ENCODE data around the gene TOMM70. TPM values are rescaled to one million over a fixed set of nuclear protein-coding genes. Genes with fewer than 3 reads are reported as not detected.
A peak's percentile ranks its signal among the peaks of the same experiment; 100 is the strongest.

The TOMM70 gene
- total and polyA plus RNA-seq, 2 of the 13 experiments (the other 11 are each of a cell fraction or from before 2014, with no cell fraction given): 27.0 to 77.2 TPM

DNA sequence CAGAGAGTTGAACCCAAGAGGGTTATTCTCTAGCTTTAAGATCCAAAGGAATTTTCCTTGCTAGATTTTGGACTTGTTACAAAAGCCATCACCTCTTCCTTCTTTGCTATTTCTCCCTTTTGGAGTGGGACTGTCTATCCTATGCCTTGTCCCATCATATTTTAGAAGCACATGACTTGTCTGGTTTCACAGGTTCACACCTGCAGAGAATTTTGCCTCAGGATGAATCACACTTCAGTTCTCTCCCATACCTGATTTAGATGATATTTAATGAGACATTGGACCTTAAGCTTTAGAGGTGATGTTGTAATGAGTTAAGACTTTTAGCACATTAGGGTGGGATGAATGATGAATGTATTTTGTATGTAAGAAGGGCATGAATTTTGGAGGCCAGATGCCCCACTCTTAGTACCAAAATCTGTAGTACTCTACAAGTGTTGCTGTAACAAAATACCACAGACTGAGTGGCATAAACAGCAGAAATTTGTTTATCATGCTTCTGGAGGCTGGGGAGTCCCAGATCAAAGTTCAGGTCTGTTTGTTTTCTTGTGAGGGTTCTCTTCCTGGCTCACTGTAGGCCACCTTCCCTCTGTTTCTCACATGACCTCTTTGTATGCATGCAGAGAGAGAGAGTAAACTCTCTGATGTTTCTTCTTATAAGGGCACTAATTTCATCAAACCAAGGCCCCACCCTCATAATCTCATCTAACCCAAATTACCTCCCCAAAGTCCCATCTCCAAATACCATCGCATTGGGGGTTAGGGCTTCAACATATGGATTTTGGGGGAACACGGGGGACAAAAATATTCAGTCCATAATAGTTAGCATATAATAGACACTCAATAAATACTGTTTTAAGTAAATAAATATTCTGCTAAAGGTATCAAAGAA is 10.4 kb upstream of the TOMM70 start (continued):
- TF ChIP-seq, protein P1, sequence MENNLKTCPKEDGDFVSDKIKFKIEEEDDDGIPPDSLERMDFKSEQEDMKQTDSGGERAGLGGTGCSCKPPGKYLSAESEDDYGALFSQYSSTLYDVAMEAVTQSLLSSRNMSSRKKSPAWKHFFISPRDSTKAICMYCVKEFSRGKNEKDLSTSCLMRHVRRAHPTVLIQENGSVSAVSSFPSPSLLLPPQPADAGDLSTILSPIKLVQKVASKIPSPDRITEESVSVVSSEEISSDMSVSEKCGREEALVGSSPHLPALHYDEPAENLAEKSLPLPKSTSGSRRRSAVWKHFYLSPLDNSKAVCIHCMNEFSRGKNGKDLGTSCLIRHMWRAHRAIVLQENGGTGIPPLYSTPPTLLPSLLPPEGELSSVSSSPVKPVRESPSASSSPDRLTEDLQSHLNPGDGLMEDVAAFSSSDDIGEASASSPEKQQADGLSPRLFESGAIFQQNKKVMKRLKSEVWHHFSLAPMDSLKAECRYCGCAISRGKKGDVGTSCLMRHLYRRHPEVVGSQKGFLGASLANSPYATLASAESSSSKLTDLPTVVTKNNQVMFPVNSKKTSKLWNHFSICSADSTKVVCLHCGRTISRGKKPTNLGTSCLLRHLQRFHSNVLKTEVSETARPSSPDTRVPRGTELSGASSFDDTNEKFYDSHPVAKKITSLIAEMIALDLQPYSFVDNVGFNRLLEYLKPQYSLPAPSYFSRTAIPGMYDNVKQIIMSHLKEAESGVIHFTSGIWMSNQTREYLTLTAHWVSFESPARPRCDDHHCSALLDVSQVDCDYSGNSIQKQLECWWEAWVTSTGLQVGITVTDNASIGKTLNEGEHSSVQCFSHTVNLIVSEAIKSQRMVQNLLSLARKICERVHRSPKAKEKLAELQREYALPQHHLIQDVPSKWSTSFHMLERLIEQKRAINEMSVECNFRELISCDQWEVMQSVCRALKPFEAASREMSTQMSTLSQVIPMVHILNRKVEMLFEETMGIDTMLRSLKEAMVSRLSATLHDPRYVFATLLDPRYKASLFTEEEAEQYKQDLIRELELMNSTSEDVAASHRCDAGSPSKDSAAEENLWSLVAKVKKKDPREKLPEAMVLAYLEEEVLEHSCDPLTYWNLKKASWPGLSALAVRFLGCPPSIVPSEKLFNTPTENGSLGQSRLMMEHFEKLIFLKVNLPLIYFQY (CRISPR knock-in tag; IDR thresholded peaks at IDR 0.05; ENCODE audit: borderline replicate concordance): no peak
- peak; percentile 73; the same call in 1 of the 2 replicates for TF ChIP-seq ZNF12 (CRISPR knock-in tag; IDR thresholded peaks at IDR 0.05)
- no peak for TF ChIP-seq ZNF558 (CRISPR knock-in tag; IDR thresholded peaks at IDR 0.05; ENCODE audit: borderline replicate concordance)
- no peak for TF ChIP-seq ZNF337 (CRISPR knock-in tag; IDR thresholded peaks at IDR 0.05; ENCODE audit: borderline replicate concordance, low read depth)
- TF ChIP-seq, protein P2, sequence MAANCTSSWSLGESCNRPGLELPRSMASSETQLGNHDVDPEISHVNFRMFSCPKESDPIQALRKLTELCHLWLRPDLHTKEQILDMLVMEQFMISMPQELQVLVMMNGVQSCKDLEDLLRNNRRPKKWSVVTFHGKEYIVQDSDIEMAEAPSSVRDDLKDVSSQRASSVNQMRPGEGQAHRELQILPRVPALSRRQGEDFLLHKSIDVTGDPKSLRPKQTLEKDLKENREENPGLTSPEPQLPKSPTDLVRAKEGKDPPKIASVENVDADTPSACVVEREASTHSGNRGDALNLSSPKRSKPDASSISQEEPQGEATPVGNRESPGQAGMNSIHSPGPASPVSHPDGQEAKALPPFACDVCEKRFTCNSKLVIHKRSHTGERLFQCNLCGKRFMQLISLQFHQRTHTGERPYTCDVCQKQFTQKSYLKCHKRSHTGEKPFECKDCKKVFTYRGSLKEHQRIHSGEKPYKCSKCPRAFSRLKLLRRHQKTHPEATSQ (CRISPR knock-in tag; IDR thresholded peaks at IDR 0.05; ENCODE audit: borderline replicate concordance): no peak
- TF ChIP-seq CC2D1A (CRISPR knock-in tag; IDR thresholded peaks at IDR 0.05): no peak
- TF ChIP-seq HOXA9 (CRISPR knock-in tag; IDR thresholded peaks at IDR 0.05; ENCODE audit: borderline replicate concordance): no peak
- no peak for TF ChIP-seq SIN3B (IDR thresholded peaks at IDR 0.05; ENCODE audit: low read length)
- TF ChIP-seq, protein P3, sequence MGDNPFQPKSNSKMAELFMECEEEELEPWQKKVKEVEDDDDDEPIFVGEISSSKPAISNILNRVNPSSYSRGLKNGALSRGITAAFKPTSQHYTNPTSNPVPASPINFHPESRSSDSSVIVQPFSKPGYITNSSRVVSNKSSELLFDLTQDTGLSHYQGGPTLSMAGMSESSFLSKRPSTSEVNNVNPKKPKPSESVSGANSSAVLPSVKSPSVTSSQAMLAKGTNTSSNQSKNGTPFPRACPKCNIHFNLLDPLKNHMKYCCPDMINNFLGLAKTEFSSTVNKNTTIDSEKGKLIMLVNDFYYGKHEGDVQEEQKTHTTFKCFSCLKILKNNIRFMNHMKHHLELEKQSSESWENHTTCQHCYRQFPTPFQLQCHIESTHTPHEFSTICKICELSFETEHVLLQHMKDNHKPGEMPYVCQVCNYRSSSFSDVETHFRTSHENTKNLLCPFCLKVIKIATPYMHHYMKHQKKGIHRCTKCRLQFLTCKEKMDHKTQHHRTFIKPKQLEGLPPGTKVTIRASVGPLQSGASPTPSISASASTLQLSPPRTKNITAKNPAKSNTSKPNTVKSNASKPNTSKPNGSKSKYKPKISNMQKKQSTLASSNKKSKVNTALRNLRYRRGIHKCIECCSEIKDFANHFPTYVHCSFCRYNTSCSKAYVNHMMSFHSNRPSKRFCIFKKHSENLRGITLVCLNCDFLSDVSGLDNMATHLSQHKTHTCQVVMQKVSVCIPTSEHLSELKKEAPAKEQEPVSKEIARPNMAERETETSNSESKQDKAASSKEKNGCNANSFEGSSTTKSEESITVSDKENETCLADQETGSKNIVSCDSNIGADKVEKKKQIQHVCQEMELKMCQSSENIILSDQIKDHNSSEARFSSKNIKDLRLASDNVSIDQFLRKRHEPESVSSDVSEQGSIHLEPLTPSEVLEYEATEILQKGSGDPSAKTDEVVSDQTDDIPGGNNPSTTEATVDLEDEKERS (CRISPR knock-in tag; IDR thresholded peaks at IDR 0.05): peak; percentile 39; the same call in 1 of the 2 replicates
- TF ChIP-seq, protein P4, sequence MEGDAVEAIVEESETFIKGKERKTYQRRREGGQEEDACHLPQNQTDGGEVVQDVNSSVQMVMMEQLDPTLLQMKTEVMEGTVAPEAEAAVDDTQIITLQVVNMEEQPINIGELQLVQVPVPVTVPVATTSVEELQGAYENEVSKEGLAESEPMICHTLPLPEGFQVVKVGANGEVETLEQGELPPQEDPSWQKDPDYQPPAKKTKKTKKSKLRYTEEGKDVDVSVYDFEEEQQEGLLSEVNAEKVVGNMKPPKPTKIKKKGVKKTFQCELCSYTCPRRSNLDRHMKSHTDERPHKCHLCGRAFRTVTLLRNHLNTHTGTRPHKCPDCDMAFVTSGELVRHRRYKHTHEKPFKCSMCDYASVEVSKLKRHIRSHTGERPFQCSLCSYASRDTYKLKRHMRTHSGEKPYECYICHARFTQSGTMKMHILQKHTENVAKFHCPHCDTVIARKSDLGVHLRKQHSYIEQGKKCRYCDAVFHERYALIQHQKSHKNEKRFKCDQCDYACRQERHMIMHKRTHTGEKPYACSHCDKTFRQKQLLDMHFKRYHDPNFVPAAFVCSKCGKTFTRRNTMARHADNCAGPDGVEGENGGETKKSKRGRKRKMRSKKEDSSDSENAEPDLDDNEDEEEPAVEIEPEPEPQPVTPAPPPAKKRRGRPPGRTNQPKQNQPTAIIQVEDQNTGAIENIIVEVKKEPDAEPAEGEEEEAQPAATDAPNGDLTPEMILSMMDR (CRISPR knock-in tag; IDR thresholded peaks at IDR 0.05): no peak
- TF ChIP-seq RARA (CRISPR knock-in tag; IDR thresholded peaks at IDR 0.05): peak; percentile 46; the same call in 1 of the 2 replicates
- no peak for TF ChIP-seq SYNCRIP (IDR thresholded peaks at IDR 0.05; ENCODE audit: insufficient read depth, low read depth, low read length)
- no peak for TF ChIP-seq NFE2L2 (IDR thresholded peaks at IDR 0.05; ENCODE audit: low read length)
- TF ChIP-seq, protein P5, sequence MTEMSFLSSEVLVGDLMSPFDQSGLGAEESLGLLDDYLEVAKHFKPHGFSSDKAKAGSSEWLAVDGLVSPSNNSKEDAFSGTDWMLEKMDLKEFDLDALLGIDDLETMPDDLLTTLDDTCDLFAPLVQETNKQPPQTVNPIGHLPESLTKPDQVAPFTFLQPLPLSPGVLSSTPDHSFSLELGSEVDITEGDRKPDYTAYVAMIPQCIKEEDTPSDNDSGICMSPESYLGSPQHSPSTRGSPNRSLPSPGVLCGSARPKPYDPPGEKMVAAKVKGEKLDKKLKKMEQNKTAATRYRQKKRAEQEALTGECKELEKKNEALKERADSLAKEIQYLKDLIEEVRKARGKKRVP (CRISPR knock-in tag; IDR thresholded peaks at IDR 0.05): no peak
- peak; percentile 11; the same call in 1 of the 2 replicates for TF ChIP-seq HNF4G (IDR thresholded peaks at IDR 0.05; ENCODE audit: borderline replicate concordance, low read depth, low read length)
- no peak for TF ChIP-seq HNF4G (CRISPR knock-in tag; IDR thresholded peaks at IDR 0.05; ENCODE audit: borderline replicate concordance, low read depth)
- peak; percentile 100 for TF ChIP-seq ZNF264 (CRISPR knock-in tag; IDR thresholded peaks at IDR 0.05)
